GM20000 (cell line): ENCODE data around the gene KCNB1.

Experiments used
- DNase-seq: peaks from one replicate; pipeline ENCODE4 v3.0.0; 2012; ENCODE audit warnings: low spot score
- TF ChIP-seq, protein P1 (sequence below): IDR thresholded peaks from 2 replicates; pipeline ENCODE4 v1.5.1; 2012; ENCODE audit warnings: mild to moderate bottlenecking, control low read depth; ENCODE audit errors: extremely low read depth, missing control alignments

KCNB1 gene

DNA sequence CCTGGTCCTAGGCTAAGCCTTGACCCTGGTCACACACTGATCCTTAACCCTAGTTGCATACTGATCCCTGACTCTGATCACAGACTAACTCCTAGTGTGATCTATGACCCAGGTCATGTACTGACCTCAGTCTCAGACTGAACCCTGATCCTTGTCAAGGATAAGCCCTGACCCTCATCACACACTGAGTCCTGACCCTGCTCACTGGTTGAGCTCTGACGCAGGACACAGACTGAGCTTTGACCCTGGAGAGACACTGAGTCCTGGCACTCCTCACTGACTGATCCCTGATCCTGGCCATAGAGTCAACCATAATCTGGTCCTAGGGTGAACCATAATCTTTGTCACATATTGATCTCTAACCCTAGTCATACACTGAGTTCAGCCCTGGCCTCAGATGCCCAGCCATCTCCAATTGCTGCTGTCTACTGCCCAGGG is 37.9 kb downstream of the KCNB1 start:
- TF ChIP-seq, protein P1, sequence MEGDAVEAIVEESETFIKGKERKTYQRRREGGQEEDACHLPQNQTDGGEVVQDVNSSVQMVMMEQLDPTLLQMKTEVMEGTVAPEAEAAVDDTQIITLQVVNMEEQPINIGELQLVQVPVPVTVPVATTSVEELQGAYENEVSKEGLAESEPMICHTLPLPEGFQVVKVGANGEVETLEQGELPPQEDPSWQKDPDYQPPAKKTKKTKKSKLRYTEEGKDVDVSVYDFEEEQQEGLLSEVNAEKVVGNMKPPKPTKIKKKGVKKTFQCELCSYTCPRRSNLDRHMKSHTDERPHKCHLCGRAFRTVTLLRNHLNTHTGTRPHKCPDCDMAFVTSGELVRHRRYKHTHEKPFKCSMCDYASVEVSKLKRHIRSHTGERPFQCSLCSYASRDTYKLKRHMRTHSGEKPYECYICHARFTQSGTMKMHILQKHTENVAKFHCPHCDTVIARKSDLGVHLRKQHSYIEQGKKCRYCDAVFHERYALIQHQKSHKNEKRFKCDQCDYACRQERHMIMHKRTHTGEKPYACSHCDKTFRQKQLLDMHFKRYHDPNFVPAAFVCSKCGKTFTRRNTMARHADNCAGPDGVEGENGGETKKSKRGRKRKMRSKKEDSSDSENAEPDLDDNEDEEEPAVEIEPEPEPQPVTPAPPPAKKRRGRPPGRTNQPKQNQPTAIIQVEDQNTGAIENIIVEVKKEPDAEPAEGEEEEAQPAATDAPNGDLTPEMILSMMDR = no peak
- DNase-seq = no peak

DNA sequence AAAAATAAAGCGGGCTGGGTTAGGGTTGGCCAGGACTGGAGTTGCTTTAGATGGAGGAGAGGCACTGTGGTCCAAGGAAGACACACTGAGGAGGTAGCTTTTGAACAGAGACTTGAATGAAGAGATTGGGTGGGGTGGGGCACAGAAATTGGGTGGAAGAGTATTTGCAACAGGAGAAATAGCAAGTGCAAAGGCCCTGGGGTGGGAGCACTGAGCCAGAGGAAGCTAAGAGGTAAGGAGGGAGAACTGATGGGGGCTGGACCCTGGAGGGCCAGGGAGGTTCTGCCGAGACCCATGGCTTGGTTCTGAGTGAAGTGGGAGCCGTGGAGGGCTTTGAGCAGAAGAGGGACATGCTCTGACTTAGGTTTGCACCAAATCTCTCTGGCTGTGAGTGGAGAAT is 45.4 kb downstream of the KCNB1 start:
- no peak for DNase-seq
- TF ChIP-seq, protein P1 = no peak

DNA sequence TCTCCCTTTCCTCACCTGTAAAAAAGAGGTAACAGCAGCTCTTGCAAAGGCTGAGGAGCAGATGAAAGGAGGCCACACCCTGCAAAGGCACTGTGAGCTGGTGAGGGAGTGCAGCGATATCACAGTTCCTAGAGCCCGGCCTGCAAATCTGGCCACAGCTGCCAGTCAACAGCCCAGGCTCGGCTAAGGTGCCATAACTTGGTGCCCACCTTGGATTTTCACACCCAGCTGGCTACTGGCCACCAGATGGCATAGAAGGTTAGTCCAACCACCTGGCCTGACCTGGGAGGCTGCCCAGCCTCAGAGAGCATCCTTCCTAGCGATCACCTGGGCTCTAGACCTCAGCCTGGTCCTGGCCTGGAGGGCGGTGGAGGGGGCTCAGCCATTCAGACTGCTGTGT is 46.8 kb downstream of the KCNB1 start:
- DNase-seq = no peak
- TF ChIP-seq, protein P1 = no peak

DNA sequence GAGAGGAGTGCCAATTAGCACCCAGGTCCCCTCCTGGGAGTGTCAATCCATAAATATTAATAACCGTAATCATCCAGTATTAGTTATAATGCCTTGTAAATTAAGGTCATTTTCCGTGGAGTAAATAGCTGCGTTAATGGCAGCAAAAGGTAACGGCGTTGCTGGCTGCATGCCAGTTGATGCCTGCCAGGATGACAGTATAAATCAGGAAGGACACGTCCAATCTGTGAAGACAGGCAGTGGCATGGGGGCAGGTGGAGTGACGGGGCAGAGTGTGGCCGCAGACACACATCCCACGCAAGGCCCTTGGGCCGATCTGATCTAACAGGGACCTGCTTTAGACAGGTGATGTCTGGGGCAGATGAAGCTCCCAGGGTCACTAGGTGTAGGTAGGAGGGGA is 49.1 kb downstream of the KCNB1 start:
- DNase-seq = no peak
- TF ChIP-seq, protein P1 = no peak

DNA sequence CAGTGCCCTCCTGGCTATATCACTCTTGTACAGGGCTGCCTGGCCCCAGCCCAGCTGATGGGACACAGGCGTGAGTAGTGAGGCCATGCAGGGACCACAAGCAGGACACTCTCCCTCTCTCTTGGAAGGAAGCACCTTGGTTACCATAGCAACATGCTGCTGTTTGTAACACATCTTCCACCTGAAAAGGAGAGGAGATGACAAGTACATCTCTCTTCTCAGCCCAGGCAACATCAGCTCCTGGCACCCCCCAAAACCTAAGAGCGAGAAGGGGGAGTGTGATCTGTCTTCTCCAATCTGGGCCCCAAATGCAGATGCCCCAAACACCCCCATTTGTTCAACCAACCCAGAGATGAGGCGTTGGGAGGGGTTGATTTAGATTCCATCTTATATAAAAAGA is 49.9 kb downstream of the KCNB1 start:
- TF ChIP-seq, protein P1 = no peak
- DNase-seq = no peak

DNA sequence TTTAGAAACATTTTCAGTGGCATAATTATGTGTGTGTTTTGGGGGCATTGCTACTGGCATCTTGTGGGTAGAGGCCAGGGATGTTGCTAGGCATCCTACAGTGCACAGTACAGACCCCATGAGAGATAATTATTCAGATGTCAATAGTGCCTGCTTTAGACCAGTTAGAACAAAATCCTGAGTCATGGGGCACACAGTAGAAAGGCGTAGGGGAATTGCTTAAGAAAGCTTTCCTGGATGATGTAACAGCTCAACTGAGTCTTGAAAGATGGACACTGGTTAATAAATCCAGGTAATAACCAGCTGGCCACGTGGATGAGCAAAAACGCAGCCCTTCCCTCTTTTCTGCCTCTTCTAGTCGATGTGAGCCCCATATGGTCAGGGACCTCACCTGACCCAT is 51.1 kb downstream of the KCNB1 start:
- no peak for DNase-seq
- TF ChIP-seq, protein P1 = no peak

DNA sequence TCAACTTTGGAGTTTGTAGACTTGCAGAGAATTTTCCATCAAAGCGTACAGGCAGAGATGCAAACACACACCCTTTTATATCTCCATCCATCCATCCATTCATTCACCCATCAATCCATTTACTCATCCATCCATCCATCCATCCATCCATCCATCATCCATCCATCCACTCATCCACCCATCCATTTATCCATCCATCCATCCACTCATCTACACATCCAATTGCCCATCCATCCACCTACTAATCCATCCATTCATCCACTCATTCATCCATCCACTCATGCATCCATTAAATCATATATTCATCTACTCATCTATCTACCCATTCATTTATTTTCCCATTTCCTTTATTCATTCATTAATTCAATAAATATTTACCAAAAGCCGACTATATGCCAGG is 52.1 kb downstream of the KCNB1 start:
- DNase-seq = no peak

More for the DNA sequence above, 52.1 kb downstream of the KCNB1 start:
- TF ChIP-seq, protein P1 = no peak
